NCI-H187 treated with DMSO at 0.1 percent for 48 hours (cell line): ENCODE data around the gene SATL1.
"Not testable (repeated sequence)": the region's sequence is repeated elsewhere in the genome, so short reads cannot be mapped to it uniquely, and the experiment has no call there.

Experiments
- DNase-seq: peaks from one replicate; lab custom pipeline; 2025; lab: John Stamatoyannopoulos, UW

The SATL1 gene, protein sequence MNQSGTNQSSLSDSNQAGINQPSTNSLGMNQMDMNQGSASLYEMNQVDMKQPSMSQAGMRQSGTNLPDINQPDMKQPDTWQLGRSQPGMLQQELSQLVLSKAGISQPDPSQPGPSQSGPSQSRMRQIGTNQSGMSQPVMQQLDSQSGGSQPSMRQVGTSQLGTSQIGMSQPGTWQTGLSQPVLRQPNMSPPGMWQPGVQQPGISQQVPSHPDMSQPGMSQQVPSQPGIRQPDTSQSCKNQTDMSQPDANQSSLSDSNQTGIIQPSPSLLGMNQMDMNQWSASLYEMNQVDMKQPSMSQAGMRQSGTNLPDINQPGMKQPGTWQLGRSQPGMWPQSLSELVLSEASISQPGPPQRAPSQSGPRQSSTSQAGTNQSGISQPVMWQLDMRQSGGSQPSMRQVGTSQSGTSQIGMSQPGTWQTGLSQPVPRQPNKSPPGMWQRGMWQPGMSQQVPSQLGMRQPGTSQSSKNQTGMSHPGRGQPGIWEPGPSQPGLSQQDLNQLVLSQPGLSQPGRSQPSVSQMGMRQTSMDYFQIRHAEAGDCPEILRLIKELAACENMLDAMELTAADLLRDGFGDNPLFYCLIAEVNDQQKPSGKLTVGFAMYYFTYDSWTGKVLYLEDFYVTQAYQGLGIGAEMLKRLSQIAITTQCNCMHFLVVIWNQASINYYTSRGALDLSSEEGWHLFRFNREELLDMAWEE

DNA sequence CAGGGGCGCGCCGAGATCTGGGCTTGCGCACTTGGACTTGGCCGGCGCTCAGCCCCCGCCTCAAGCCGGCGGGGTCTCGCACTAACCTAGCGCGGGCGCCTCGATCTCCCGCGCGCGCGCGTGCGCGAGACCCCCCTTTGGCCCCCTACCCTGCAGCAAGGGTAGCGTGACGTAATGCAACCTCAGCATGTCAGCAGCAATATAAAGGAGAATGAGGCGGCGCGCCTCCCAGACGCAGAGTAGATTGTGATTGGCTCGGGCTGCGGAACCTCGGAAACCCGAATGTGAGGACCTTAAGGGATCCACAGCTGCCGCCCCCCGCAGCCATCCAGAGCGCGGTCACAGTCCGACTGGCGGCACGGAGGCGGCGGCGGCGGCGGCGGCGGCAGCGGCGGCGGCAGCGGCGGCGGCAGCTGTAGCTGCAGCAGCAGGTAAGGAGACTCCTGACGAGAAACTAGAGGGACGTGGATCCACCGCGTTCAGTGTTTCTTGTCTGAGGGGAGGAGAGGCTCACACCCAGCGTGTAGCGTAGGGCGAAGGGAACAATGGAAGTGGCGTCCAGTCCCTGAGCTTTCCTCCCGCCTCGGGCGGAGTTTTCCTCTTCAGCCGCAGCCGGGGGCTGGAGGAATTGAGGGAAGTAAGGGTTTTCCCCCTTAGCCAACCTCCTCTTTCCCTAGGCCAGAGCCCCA, at the start of gene SATL1, which contains the start of gene ZNF711:
Gene SATL1, minus strand, starts transcription at position 19 of the 689 bp plus-strand sequence. CDS start 134,811 bp downstream, outside the sequence.
Gene ZNF711, plus strand, starts transcription at position 231 of the 689 bp plus-strand sequence. CDS start 3,582 bp downstream, outside the sequence.
- DNase-seq = no peak

DNA sequence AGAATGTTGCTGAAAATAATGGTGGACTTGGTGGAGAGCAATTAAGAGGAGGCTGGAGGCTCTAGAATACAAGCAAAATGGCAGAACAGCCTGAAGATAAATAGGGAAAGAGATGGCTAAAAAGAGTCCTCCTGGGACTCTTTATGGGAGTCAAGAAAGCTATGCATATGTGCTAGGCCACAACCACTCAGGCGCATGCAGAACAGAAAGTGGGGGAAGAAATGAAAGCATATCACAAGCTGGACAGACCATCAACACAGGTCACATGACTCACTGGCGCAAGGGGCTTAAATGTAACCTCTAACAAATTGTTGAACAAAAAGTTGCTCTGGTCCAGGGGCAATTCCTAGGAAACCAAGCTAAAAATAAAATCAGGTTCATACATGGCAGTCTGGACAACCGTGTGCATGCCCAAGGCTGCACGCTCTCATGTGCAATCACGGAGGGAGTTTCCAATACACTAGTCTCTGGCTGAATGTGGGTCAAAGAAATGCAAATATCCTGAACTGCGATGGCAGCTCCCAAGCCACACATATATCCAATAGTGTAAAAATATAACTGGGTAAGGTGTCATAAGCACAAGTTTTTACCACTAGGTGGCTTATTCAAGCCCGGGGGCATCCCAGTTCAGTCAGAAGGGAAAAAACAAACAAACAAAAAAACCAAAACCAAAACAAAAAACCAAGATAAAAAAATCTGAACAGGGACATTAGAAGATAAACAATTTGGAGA, 45.6 kb upstream of the SATL1 start:
- DNase-seq = no peak

DNA sequence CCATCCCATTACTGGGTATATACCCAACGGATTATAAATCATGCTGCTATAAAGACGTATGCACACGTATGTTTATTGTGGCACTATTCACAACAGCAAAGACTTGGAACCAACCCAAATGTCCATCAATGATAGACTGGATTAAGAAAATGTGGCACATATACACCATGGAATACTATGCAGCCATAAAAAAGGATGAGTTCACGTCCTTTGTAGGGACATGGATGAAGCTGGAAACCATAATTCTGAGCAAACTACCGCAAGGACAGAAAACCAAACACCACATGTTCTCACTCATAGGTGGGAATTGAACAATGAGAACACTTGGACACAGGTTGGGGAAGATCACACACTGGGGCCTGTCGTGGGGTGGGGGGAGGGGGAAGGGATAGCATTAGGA, 41.7 kb upstream of the SATL1 start:
- not testable (repeated sequence) for DNase-seq

DNA sequence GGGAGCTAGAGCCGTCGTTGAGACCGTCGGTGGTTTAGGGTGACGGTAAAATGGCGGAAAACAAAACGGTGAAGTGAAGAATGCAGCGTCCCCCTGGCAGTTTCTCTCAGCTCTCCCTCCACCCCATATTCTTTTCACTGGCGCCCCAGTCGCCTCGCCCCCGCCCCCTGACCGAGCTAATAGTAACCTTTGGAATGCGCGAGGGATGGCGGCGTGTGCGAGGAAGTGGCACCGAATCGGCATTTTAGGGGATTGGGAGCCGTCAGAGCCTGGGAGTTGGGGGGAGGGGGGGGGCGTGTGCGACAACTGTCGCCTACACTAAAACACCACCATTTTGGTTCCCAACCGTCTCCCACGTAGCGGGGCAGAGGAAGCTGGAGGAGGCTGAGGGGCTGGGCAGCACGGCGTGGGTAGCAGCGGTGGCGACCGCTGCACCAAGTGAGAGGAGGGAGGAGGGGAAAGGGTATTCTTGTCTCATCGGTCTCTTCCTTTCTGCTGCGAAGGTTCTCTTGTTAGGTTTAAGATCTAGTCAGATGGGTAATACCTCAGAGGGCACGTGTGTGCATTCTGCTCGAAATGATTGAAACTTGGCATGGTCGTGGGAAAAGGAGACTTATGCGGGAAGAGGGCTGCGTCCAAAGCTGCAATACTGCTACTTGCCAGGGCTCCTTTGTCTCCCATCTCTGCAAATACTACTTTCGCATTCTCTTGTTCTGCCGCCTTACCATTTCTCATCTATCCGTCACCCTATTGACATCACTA, 1.1 kb upstream of the SATL1 start:
- no peak for DNase-seq

DNA sequence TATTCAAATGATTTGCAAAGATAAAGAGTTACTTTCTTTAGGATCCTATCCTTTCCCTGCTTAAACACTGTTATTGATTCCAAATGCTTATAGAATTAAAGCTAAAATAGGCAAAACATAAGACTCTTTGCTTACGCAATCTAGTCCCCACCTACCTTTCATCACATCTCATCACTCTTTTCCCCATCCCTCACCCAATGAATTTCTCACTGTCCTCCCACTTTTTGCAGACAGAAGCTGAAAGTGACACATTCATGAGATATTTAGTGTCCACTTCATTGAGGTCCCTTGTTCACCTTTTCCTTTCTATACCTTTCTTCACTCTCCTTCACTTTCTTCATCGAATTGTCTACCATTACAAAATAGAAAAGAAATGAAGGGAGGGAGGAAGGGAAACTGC, 424 bp downstream of the SATL1 start:
- no peak for DNase-seq

DNA sequence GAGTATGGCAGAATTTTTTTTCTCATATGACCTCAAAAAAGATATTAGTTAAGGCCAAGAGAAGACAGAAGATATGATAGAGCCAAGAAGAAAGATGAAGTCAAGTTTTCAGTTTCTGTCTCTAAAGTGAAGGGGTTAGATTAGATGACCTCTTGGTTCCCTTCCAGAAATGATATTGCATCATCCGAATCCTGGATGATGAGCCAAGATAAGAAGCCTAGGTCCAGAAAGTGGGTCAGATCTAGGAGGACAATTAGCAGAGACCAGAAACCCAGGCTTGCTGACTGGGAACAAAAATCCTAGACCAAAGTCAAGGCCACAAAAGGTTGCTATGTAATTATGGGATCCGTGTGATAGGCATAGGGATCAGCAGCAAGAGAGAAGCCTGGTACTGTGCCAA, 20.2 kb downstream of the SATL1 start:
- DNase-seq = no peak

DNA sequence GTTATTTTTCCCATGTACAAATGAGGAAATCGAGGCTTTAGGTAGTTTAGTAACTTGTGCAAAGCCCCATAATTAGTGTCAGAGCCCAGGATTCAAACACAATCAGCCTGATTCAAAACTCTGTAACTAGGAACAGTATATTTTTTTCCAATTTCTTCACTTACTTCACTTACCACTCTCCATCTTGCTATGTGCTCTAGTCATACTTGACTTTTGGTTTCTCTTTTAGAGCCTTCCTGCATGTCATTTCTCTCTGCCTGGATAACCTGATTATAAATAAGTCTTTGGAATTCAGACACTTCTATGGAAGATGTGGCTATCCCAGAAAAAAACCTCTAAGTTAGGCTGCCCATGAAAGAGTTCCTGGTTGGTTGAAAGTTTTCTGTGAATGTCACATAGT, 22.2 kb downstream of the SATL1 start:
- DNase-seq = no peak

DNA sequence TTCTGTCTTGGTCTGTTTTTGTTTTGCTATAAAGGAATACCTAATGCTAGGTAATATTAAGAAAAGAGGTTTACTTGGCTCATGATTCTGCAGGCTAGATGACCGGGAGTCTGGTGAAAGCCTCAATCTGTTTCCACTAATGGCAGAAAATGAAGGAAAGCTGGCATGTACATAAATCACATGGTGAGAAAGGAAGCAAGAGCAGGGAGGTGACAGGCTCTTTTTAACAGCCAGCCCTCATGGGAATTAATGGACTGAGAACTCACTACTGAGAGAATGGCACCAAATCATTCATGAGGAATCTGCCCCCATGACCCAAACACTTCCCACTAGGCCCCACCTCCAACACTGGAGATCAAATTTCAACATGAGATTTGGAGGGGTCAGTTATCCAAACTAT, 27.6 kb downstream of the SATL1 start:
- DNase-seq = no peak

DNA sequence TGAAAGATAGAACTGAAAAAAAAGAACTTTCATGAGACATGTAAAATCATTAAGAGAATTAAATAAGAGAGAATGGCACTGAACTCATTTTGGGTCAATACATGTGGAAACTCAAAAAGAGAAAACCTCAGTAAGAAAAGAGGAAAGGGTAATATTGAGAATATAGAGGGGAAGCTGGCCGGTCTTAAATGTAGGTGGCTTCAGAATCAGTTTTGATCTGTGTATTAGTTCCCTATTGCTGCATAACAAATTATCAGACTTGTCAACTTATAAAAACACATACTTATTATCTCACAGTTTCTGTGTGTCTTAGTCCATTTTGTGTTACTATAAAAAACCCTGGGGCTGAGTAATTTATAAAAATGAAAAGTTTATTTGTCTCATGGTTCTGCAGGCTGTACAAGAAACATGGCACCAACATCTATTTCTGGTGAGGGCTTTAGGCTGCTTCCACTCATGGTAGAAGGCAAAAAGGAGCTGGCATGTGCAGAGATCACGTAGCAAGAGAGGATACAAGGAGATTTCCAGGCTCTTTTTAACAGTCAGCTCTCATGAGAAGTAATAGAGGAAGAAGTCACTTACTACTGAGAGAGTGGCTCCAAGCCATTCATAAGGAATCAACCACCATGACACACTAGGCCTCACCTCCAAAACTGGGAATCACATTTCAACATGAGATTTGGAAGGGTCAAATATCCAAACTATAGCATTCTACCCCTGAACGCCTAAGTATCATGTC, 29.6 kb downstream of the SATL1 start:
- no peak for DNase-seq

DNA sequence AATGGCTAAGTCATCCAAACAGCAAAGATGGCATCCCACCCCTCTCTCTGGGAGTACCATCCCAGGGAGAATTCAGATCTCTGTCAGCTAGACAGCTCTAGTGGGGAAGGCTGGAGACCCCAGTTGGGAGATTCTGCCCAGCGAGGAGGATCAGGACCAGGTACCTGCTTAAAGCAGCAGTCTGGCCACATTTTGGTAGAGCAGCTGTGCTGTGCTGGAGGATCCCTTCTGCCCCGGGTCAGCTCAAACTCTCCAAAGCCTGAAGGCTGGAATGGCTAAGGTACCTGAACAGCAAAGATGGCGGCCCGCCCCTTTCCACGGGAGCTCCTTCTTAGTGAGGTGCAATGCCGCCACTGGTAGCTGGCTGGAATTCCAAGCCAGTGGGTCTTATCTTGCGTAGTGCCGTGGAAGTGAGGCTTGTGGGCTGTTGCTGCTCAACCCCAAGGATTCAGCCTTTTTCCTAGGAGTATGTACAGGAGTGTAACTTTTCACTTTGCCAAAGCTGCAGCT, 40.1 kb downstream of the SATL1 start:
- no peak for DNase-seq

DNA sequence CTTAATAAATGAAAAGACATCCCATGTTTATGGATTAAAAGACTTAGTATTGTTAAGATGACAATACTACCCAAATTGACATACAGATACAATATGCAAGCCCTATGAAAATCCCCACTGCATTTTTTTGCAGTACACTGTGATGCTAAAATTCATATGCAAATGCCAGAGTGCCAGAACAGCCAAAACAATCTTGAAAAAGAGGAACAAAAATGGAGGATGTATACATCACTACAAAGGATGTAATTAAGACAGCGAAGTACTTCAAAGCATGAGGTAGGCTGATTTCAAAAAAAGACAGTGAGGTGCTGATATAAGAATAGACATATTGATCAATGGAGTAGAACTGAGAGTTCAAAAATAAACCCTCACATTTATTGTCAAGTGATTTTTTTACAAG, 47.3 kb downstream of the SATL1 start:
- no peak for DNase-seq

DNA sequence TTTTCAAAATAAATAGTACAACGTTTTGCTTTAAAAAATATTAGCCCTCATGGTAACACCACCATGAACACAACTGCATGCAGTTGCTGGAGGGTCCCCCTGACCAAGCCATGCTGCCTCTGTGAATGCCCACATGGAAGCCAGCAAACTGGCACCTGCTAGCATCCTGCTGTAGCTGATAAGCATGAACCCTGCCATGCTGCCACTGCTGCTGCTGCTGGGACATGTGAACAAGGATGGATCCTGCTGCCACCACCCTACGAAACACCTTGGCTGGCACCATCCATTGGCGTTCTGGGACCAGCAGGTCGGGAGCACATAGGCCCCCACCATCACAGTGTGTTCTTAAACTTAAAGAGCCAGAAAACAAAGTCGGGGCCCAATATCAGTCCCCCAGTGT, 83.9 kb downstream of the SATL1 start:
- DNase-seq = no peak

DNA sequence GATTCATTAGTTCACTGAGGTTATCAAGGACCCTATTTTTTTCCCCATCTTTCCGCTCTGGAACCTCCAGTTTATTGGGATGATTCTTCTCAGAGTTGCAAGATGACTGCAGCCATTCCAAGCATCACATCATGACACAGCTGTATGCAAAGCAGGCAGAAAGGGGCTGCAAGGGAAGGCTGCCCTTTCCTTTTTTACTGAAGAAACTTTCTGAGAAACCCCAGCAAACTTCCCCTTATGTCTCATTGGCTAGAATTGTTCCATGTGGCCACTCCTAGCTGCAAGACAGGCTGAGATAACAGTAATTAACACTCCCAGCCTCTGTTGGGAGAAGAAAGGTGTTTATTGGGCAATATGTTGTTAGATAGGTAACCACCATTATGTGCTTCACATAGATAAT, 102.6 kb downstream of the SATL1 start:
- no peak for DNase-seq

DNA sequence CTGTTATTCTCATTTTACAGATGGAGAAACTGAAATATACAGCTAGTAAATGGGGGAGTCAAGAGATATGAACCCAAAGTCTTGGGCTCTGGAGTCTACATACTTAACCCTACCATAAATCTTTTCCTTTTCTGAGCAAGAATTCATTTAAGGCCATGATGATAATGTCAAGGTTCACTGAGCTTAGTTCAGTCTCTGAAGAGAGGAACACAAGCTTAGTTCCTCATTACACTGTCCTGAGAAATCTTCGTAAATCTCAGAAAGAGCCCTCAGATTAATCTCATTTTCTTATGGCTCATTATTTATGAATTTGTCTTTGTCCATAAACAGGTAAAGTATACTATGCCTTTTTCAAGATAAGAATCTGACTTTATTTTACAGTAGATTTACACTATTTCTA, 104.2 kb downstream of the SATL1 start:
- no peak for DNase-seq

DNA sequence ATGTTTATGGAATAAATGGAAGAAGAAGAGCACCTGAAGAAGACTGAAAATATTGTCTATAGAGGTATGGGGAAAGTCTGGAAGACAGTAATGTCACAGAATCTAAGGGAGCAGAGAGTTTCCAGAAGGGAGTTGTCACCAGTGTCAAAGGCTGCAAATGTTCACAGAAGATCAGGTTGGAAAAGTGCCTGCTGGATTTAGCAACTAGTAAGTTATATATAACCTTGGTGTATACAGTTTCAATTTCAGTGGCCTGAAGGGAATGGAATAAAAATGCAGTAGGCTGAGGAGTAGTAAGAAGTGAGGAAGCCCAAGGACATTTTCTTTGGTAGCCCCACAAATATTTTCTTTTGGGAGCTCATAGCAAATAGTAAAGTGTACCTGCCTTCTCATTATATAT, 107.2 kb downstream of the SATL1 start:
- no peak for DNase-seq

DNA sequence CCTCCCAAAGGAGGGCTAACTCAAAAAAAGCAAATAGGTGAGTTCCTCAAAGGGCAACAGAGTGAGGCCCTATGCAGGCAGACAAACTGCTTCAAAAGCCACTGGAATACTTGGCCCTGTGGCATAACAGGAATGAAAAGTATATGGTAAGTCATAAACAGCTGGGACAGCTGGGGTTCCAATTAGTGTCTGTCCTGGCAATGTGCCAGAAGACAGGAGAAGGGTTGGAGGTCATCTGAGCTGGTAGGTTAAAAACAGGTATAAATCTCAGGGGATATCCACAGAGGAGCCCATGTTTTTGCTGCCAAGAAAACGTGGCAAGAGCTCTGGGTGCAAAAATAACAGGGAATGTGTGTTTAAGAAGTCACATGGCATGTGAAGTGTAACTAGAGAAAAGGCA, 128.3 kb downstream of the SATL1 start:
- DNase-seq = no peak

DNA sequence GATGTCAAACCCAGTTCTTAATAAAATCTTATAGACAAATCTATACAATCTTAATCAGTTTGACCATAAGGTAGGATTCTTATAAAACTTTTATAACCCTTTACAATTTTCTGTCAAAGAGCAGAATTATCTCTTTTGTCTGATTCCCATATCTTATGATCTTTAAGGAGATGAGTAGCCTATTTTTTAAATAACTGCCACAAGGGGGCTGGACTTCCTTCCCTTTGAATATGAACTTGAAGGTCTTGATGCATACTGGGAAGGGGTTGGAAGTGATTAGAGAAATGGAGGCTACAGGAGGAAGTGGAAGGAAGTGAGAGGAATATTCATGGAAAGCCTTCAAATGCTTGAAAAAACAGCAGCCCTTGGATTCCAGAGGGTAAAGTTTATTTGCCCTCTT, 128.8 kb downstream of the SATL1 start:
- DNase-seq = no peak

DNA sequence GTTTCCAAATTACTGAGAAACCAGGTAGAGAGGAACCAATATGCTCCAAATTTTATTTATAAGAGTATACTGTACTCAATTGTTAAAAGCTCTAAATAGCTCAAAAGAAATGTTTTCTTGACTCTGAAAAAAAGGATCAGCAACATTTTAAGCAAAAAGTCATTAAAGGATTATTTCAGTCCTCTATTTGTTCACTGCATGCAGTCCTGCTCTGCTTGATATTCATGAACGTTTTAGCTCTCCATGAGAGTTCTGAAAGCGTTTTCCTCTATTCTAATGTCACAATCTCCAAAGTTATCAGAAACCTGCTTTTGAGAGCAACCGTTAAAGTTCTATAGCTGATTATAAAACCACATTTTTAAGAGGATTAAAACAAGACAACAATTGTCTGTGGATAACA, 129.4 kb downstream of the SATL1 start:
- no peak for DNase-seq

DNA sequence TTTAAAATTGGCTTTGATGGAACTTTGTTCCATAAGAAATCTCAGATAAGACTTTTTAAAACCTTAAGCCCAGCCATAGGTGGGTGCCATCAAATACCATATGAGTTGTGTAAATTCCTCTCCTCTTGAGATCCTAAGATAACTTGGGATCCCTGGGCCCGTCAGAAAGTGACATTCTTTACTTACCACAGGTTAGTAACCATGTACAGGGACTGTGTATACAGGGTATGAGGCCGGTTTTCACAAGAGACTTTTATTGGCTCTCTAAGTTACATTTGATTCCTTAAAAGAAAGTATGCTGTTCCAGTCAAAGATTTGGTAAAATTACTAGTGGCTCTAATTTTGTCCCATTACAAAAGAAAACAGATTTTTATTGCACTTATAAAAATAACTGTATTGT, 129.8 kb downstream of the SATL1 start:
- no peak for DNase-seq

DNA sequence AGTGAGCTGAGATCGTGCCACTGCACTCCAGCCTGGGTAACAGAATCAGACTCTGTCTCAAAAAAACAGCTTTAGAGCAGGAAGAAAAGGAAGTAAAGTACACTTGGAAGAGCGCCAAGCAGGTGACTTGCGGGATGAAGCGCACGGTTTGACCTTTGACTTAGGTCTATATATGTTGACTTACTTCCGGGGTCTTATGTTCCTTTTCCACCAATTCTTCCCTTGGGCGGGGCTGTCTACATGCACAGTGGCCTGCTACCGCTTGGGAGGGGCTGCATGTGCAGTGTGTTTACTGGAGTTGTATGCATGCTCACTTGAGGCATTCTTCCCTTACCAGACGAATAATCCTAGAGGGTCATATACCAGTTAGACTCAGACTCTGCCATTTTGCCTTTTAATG, 131.3 kb downstream of the SATL1 start:
- no peak for DNase-seq

DNA sequence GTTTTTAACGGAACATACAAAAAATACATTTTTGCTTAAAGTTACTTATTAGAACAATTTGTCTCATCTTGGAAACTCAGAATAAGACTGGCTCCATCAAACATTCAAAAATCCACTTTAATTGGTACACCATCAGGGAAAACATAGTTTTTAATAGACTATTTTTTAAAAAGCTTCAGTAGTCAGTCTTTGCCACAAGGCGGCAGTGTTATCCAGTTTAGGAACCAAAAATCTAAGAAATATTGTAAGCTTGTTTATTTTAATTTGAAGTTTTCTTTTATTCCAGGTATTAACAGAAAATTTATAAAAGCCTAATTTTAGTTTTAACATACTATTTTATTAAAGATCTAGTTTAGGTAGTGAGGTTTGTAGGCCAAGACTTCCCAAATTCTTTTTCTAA, 132.2 kb downstream of the SATL1 start:
- no peak for DNase-seq
